ENCODE data around the gene SS18. TPM values are rescaled to one million over a fixed set of nuclear protein-coding genes. Genes with fewer than 3 reads are reported as not detected.
A peak's percentile ranks its signal among the peaks of the same experiment; 100 is the strongest.

The SS18 gene
- total RNA-seq, 1 experiment from 2014 or later = 99.1 TPM

- Histone ChIP-seq H3K9me3 (ENCODE audit: control insufficient read depth, insufficient read depth, low read depth, low read length) (no peaks in the 10 kb centered on the region), H3K4me3 (ENCODE audit: low read depth in 2 of 2, low read length in 2 of 2) (no peak overlapping the region), H3K27me3 (ENCODE audit: control insufficient read depth, insufficient read depth, low read length) (no peaks in the 10 kb centered on the region), H3K27ac (ENCODE audit: low read length) (no peak overlapping the region), H3K36me3 (ENCODE audit: control insufficient read depth, insufficient read depth, low read length) (peaks cover 33% of the 10 kb centered on the region), H3K4me1 (ENCODE audit: control insufficient read depth, insufficient read depth, low read length) (no peaks in the 10 kb centered on the region)
- POLR2A ChIA-PET = no interaction called here
- intact Hi-C loops (cut with micrococcal nuclease; ENCODE audit: unreplicated experiment) = no loop called here
- TF ChIP-seq SIN3A (IDR thresholded peaks at IDR 0.05; ENCODE audit: borderline replicate concordance, insufficient read depth, low read depth, low read length) = no peak
- no TSS peak for BruUV-seq (replicated peaks)
- ATAC-seq (no peak), DNase-seq (ENCODE audit: low read depth, low spot score) (no peak)
- in situ Hi-C loops (cut with HindIII; ENCODE audit: low pct_unique_long_range_greater_than_20kb, low sequenced_read_pairs) = no loop called here
- CTCF ChIA-PET = no interaction called here
Observed at GRCh38 chr18:26051843-26052242, 38.6 kb downstream of the SS18 start.

GRCh38 chr18:26046419-26047077 is 43.9 kb downstream of the SS18 start:
- ChIA-PET CTCF (no interaction called here), POLR2A (no interaction called here)
- DNase-seq (ENCODE audit: low read depth, low spot score) = no peak
- Histone ChIP-seq H3K27ac (ENCODE audit: low read length) (no peak overlapping the region), H3K9me3 (ENCODE audit: control insufficient read depth, insufficient read depth, low read depth, low read length) (no peaks in the 10 kb centered on the region), H3K27me3 (ENCODE audit: control insufficient read depth, insufficient read depth, low read length) (no peaks in the 10 kb centered on the region), H3K4me3 (ENCODE audit: low read depth in 2 of 2, low read length in 2 of 2) (no peak overlapping the region), H3K4me1 (ENCODE audit: control insufficient read depth, insufficient read depth, low read length) (no peaks in the 10 kb centered on the region), H3K36me3 (ENCODE audit: control insufficient read depth, insufficient read depth, low read length) (peaks cover 13% of the 10 kb centered on the region; the same call in 1 of the 2 replicates)
- in situ Hi-C loops (cut with HindIII; ENCODE audit: low pct_unique_long_range_greater_than_20kb, low sequenced_read_pairs) = no loop called here
- intact Hi-C loops (cut with micrococcal nuclease; ENCODE audit: unreplicated experiment) = no loop called here
- ATAC-seq = no peak
- no peak for TF ChIP-seq TCF7L2 (IDR thresholded peaks at IDR 0.05; ENCODE audit: low read depth, low read length)
- TF ChIP-seq SIN3A (IDR thresholded peaks at IDR 0.05; ENCODE audit: borderline replicate concordance, insufficient read depth, low read depth, low read length) = no peak
- TF ChIP-seq POLR2AphosphoS5 (IDR thresholded peaks at IDR 0.05; ENCODE audit: low read depth, low read length) = no peak
- no peak for TF ChIP-seq REST (IDR thresholded peaks at IDR 0.05; ENCODE audit: insufficient read depth in 1 of 2, low read depth in 2 of 2, low read length in 1 of 2)
- TF ChIP-seq CTCF (IDR thresholded peaks at IDR 0.05) = no peak
- no TSS peak for BruUV-seq (replicated peaks)

- intact Hi-C loops (cut with micrococcal nuclease; ENCODE audit: unreplicated experiment) = no loop called here
- in situ Hi-C loops (cut with HindIII; ENCODE audit: low pct_unique_long_range_greater_than_20kb, low sequenced_read_pairs) = no loop called here
- POLR2A ChIA-PET = no interaction called here
- no peaks in the 10 kb centered on the region for H3K27me3 ChIP-seq (ENCODE audit: control insufficient read depth, insufficient read depth, low read length)
- H3K36me3 ChIP-seq (ENCODE audit: control insufficient read depth, insufficient read depth, low read length) = peaks cover 7% of the 10 kb centered on the region; the same call in 1 of the 2 replicates
- ATAC-seq = no peak
- DNase-seq (ENCODE audit: low read depth, low spot score) = no peak
- H3K4me1 ChIP-seq (ENCODE audit: control insufficient read depth, insufficient read depth, low read length) = peaks cover 3% of the 10 kb centered on the region; the same call in 1 of the 2 replicates
- H3K27ac ChIP-seq (ENCODE audit: low read length) = no peak overlapping the region
- no peaks in the 10 kb centered on the region for H3K9me3 ChIP-seq (ENCODE audit: control insufficient read depth, insufficient read depth, low read depth, low read length)
- H3K4me3 ChIP-seq (ENCODE audit: low read depth in 2 of 2, low read length in 2 of 2) = no peak overlapping the region
- TF ChIP-seq CTCF (IDR thresholded peaks at IDR 0.05) (no peak), POLR2AphosphoS5 (IDR thresholded peaks at IDR 0.05; ENCODE audit: low read depth, low read length) (no peak), REST (IDR thresholded peaks at IDR 0.05; ENCODE audit: insufficient read depth in 1 of 2, low read depth in 2 of 2, low read length in 1 of 2) (no peak), TCF7L2 (IDR thresholded peaks at IDR 0.05; ENCODE audit: low read depth, low read length) (no peak), SIN3A (IDR thresholded peaks at IDR 0.05; ENCODE audit: borderline replicate concordance, insufficient read depth, low read depth, low read length) (no peak)
- BruUV-seq (replicated peaks) = TSS peak; percentile 32
- CTCF ChIA-PET = no interaction called here
Observed at GRCh38 chr18:26044807-26045206, 45.6 kb downstream of the SS18 start.

All from Panc1 (cell line).